Suprapubic skin (tissue), 4 donors: ENCODE results near the gene MRPL58. TPM values are rescaled to one million over a fixed set of nuclear protein-coding genes. Genes with fewer than 3 reads are reported as not detected.
A peak's percentile ranks its signal among the peaks of the same experiment; 100 is the strongest.

Source experiments
- DNase-seq, 2 donors: peaks; one replicate each; pipeline ENCODE4 v3.0.0-alpha.2; 2019; ENCODE audit warnings: low spot score in 2 of 2
- H3K27ac ChIP-seq: fragments of 200-600 bp; sonication (generic); one replicate; pipeline ENCODE4 v1.5.1; 2019
- H3K27me3 ChIP-seq: fragments of 200-600 bp; sonication (generic); one replicate; pipeline ENCODE4 v1.5.1; 2019
- H3K36me3 ChIP-seq: fragments of 200-600 bp; sonication (generic); one replicate; pipeline ENCODE4 v1.5.1; 2019
- H3K4me1 ChIP-seq: fragments of 200-600 bp; sonication (generic); one replicate; pipeline ENCODE4 v1.5.1; 2019
- H3K4me3 ChIP-seq: fragments of 200-600 bp; sonication (generic); one replicate; pipeline ENCODE4 v1.5.1; 2019; ENCODE audit warnings: mild to moderate bottlenecking
- H3K9me3 ChIP-seq: fragments of 200-600 bp; sonication (generic); one replicate; pipeline ENCODE4 v1.5.1; 2019
- EP300 ChIP-seq: sonication (generic); formaldehyde crosslinking; IDR thresholded peaks from one replicate; pipeline ENCODE4 v1.6.1; 2017; ENCODE audit warnings: antibody characterized with exemption
- POLR2A ChIP-seq, 2 donors: fragments of 450-650 bp; IDR thresholded peaks; one replicate each; pipeline ENCODE4 v1.6.1; 2017; ENCODE audit warnings: antibody characterized with exemption in 2 of 2, mild to moderate bottlenecking in 2 of 2, moderate library complexity in 2 of 2
- POLR2AphosphoS5 ChIP-seq, 3 donors: sonication (generic); formaldehyde crosslinking; IDR thresholded peaks; one replicate each; pipeline ENCODE4 v1.6.1; 2017; ENCODE audit warnings: antibody characterized with exemption in 3 of 3
- WGBS: methylation state at CpG from one replicate; pipeline ENCODE4 v1.1.5; 2018; 5-methylcytosine and 5-hydroxymethylcytosine counted together
- total RNA-seq, 4 donors: library from RNA; depleted of rRNA; stranded (reverse); fragments of >200 nt; gene quantifications; one replicate each; pipeline ENCODE4 v1.1.0, GENCODE V29; 2016
- TF ChIP-seq, protein P1 (sequence below), 2 donors: fragments of 200-600 bp in 1 of 2; fragments of 450-650 bp in 1 of 2; sonication (generic) in 1 of 2; IDR thresholded peaks; one replicate each; pipeline ENCODE4 v1.5.1; 2016 to 2019; ENCODE audit warnings: antibody characterized with exemption in 2 of 2, mild to moderate bottlenecking in 1 of 2, moderate library complexity in 1 of 2

Gene MRPL58
- total RNA-seq, 4 donors from 2014 or later = 20.2 to 68.2 (median 46.7) TPM

DNA sequence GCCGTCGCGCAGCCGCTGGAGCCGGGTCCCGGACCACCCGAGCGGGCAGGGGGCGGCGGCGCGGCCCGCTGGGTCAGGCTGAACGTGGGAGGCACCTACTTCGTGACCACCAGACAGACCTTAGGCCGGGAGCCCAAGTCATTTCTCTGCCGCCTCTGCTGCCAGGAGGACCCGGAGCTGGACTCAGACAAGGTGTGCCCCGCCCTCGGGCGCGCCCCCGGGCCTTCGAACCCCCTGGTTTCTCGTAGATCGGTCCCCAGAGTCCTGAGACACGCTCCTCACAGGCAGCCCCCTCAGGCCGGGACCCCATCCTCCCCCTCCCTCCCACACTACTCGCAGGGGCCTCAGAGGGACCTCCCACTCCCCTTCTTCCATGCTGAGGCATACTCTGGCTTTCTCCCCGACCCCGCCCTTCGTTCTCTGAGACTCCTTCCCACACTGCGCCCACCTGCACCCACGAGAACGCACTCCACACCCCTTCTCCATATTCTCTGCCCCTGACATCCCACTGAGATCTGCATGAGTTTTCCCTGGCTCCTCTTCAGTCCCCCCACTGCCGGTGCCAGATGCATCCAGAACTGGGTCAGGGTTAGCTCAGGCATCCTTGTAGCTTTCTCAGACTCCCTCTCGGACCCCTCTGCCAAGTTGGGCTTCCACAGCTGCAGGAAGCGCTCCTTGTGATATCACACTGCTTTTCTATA, 35.1 kb downstream of the MRPL58 start:
- TF ChIP-seq, protein P1, sequence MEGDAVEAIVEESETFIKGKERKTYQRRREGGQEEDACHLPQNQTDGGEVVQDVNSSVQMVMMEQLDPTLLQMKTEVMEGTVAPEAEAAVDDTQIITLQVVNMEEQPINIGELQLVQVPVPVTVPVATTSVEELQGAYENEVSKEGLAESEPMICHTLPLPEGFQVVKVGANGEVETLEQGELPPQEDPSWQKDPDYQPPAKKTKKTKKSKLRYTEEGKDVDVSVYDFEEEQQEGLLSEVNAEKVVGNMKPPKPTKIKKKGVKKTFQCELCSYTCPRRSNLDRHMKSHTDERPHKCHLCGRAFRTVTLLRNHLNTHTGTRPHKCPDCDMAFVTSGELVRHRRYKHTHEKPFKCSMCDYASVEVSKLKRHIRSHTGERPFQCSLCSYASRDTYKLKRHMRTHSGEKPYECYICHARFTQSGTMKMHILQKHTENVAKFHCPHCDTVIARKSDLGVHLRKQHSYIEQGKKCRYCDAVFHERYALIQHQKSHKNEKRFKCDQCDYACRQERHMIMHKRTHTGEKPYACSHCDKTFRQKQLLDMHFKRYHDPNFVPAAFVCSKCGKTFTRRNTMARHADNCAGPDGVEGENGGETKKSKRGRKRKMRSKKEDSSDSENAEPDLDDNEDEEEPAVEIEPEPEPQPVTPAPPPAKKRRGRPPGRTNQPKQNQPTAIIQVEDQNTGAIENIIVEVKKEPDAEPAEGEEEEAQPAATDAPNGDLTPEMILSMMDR (IDR thresholded peaks at IDR 0.05) = no peak
- TF ChIP-seq POLR2AphosphoS5 (IDR thresholded peaks at IDR 0.05) (no peak), EP300 (no peak), POLR2A (IDR thresholded peaks at IDR 0.05) (no peak)
- Histone ChIP-seq H3K4me1 (peaks cover 32% of the 10 kb centered on the region), H3K36me3 (peaks cover 21% of the 10 kb centered on the region), H3K27me3 (no peaks in the 10 kb centered on the region), H3K27ac (peak overlapping the region; percentile 97), H3K4me3 (peak overlapping the region; percentile 90), H3K9me3 (no peaks in the 10 kb centered on the region)
- DNase-seq = peak; percentile 83 to 84
- WGBS = 1% methylated on average over 17 of the region's 38 CpGs

DNA sequence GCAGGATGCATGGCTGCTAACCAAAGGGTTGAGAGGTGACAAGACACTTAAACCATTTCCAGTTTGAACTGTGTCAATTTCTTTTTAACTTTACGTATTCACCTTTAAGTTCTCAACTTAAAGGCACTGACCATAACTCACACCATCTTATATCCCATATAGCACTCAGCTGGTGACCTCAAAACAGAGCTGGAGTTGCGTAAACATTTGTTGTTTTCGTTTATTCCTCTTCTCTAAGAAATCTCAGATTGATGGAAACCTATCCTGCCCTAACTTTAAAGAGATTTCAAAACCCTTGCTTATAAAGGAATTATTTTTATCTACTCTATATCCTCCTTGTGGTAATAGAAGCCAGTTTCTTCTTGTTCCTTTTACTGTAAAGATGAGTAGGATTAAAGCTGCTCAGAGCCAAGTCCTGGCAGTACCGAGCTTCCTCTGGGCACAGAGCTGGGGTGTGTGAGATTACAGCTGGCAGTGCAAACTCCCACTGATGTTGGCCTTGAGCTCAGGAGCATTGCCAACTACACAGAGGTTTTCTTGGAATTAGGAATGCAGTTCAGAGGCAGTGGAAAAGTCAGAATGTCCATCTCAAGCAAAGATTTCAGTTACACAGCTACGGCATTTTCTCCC, 35.9 kb downstream of the MRPL58 start:
- Histone ChIP-seq H3K9me3 (no peaks in the 10 kb centered on the region), H3K27ac (peak overlapping the region; percentile 97), H3K4me1 (peaks cover 32% of the 10 kb centered on the region), H3K36me3 (peaks cover 29% of the 10 kb centered on the region), H3K4me3 (peak overlapping the region; percentile 90), H3K27me3 (no peaks in the 10 kb centered on the region)
- no peak for DNase-seq
- WGBS = 20% methylated on average over 5 of the region's 5 CpGs
- no peak for TF ChIP-seq POLR2A (IDR thresholded peaks at IDR 0.05)
- no peak for TF ChIP-seq EP300
- TF ChIP-seq, protein P1 (IDR thresholded peaks at IDR 0.05) = no peak
- no peak for TF ChIP-seq POLR2AphosphoS5 (IDR thresholded peaks at IDR 0.05)

DNA sequence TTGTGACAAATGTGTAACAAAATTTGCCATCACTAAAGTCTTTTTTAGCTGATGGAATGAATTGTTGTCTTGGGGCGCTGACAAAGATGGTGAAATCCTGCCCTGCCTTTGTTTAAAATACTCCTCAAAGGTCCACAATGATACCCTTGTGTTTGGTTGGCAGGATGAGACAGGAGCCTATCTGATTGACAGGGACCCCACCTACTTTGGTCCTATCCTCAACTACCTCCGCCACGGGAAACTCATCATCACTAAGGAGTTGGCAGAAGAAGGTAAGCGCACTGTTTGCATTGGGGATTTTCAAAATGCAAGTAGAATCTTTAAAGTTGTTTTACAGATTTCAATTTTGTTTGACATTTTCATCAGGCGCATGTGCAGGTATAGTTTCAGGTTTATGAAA, 36.6 kb downstream of the MRPL58 start:
- WGBS = 84% methylated on average over 5 of the region's 5 CpGs
- no peak for DNase-seq

DNA sequence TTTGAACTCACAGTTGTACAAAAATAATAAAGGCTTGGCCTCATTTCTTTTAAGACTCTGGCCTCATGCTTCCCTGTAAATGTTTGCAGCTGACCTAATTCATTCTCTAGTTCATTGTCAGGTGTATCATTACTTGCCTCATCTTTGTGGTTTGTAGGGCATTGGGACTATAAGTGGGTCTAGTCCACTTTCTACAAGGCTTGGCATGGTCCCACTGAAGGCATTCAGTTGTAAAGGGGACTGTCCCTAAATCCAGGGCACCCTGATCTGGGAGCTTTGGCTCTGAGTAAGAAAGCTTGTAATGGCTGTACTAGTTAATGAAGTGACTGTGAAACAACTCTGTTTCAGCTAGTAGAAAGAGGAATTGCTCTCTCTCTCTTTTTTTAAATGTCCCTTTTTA, 37.2 kb downstream of the MRPL58 start:
- Histone ChIP-seq H3K27ac (no peak overlapping the region), H3K4me1 (peaks cover 32% of the 10 kb centered on the region), H3K36me3 (peaks cover 43% of the 10 kb centered on the region), H3K4me3 (no peak overlapping the region), H3K9me3 (no peaks in the 10 kb centered on the region), H3K27me3 (no peaks in the 10 kb centered on the region)
- TF ChIP-seq, protein P1 (IDR thresholded peaks at IDR 0.05) = no peak
- TF ChIP-seq POLR2AphosphoS5 (IDR thresholded peaks at IDR 0.05) (no peak), EP300 (no peak), POLR2A (IDR thresholded peaks at IDR 0.05) (no peak)
- DNase-seq = no peak

More for the DNA sequence above, 36.6 kb downstream of the MRPL58 start:
- Histone ChIP-seq H3K27ac (peak overlapping the region; percentile 97), H3K4me3 (no peak overlapping the region), H3K4me1 (peaks cover 32% of the 10 kb centered on the region), H3K36me3 (peaks cover 36% of the 10 kb centered on the region), H3K9me3 (no peaks in the 10 kb centered on the region), H3K27me3 (no peaks in the 10 kb centered on the region)
- TF ChIP-seq, protein P1 (IDR thresholded peaks at IDR 0.05) = no peak
- TF ChIP-seq EP300 (no peak), POLR2A (IDR thresholded peaks at IDR 0.05) (no peak), POLR2AphosphoS5 (IDR thresholded peaks at IDR 0.05) (no peak)

DNA sequence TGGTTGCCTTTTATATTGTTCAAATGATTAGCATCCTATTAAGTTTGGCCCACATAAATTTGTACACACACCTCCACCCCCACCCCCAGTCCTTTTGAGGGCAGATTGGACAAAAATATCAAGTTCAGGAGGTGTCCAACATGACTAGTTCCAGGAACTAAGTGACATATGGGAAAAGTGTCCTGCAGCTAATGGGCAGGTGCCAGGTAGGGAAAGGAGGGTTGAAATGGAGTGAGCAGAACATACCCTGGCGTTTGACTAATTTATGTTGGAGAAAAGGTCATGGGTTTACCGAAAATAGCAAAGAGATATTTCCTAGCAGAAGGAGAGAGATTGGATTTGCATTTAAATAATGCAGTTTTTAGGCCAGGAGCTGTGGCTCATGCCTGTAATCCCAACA, 39.5 kb downstream of the MRPL58 start:
- peaks cover 51% of the 10 kb centered on the region for H3K36me3 ChIP-seq
- TF ChIP-seq, protein P1 (IDR thresholded peaks at IDR 0.05) = no peak
- TF ChIP-seq POLR2AphosphoS5 (IDR thresholded peaks at IDR 0.05) (no peak), POLR2A (IDR thresholded peaks at IDR 0.05) (no peak), EP300 (no peak)

More for the DNA sequence above, 39.5 kb downstream of the MRPL58 start:
- H3K27ac ChIP-seq = no peak overlapping the region
- WGBS = 69% methylated on average over 2 of the region's 2 CpGs
- no peaks in the 10 kb centered on the region for H3K9me3 ChIP-seq
- DNase-seq = no peak
- H3K4me3 ChIP-seq = no peak overlapping the region
- peaks cover 21% of the 10 kb centered on the region for H3K4me1 ChIP-seq
- H3K27me3 ChIP-seq = no peaks in the 10 kb centered on the region
